ENCODE measurements around the gene VKORC1.

VKORC1 gene

DNA sequence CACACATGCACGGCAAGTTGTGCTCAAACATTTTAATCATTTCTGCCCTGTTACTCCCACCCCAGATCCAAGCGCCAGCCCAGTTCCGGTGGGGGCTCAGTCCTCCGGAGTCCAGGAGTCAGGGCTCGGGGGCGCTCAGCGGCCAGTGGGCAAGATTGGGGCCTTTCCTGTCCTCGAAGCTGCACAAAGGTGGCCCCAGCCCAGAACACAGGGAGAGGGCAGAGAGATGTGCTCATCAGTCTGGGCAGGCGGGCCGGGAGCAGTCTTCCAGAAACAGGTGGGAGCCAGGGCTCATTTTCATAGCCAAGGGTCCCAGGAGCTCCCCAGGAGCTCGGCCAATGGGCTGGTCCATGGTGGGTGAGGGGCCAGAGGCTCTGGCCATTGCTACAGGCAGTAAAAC, 36.8 kb upstream of the VKORC1 start:
- Histone ChIP-seq H2BK120ac (ENCODE audit: low read depth, low read length) (no peak overlapping the region), H3K56ac (ENCODE audit: low read length) (peak overlapping the region; percentile 5), H2BK15ac (replicated peaks; ENCODE audit: low read depth) (no peak overlapping the region), H3K18ac (ENCODE audit: low read length) (no peak overlapping the region), H4K5ac (ENCODE audit: low read length) (no peak overlapping the region), H3K4me3 (ENCODE audit: low read length) (no peak overlapping the region), H3K9ac (ENCODE audit: low read length) (peak overlapping the region; percentile 15), H3K36me3 (ENCODE audit: control insufficient read depth, insufficient read depth, low read length) (peaks cover 4% of the 10 kb centered on the region), H3K79me2 (ENCODE audit: control insufficient read depth, insufficient read depth, low read length) (peaks cover 17% of the 10 kb centered on the region), H2AK5ac (ENCODE audit: low read length) (no peak overlapping the region), H3K27me3 (ENCODE audit: insufficient read depth, low read length, poor library complexity) (no peaks in the 10 kb centered on the region), H4K8ac (ENCODE audit: low read depth, low read length) (no peak overlapping the region), H3K23ac (ENCODE audit: low read length) (no peak overlapping the region), H3K4ac (ENCODE audit: low read depth, low read length) (no peak overlapping the region), H3K4me1 (ENCODE audit: control insufficient read depth, low read depth, low read length) (peaks cover 3% of the 10 kb centered on the region), H3K27ac (ENCODE audit: low read depth, low read length) (no peak overlapping the region), H3K4me2 (ENCODE audit: low read length) (no peak overlapping the region), H2BK5ac (ENCODE audit: low read length) (no peak overlapping the region), H3K79me1 (ENCODE audit: low read length) (peaks cover 16% of the 10 kb centered on the region)
- no CpG with 5 or more reads among the region's 11 CpGs for WGBS (ENCODE audit: extremely low coverage, insufficient coverage, low lambda C conversion rate)
- DNase-seq, result no peak

GRCh38 chr16:31130899-31131298, 36.3 kb upstream of the VKORC1 start:
- H4K8ac ChIP-seq (ENCODE audit: low read depth, low read length), result no peak overlapping the region
- peaks cover 4% of the 10 kb centered on the region for H3K36me3 ChIP-seq (ENCODE audit: control insufficient read depth, insufficient read depth, low read length)
- H3K56ac ChIP-seq (ENCODE audit: low read length), result peak overlapping the region; percentile 5
- WGBS (ENCODE audit: extremely low coverage, insufficient coverage, low lambda C conversion rate), result no CpG with 5 or more reads among the region's 6 CpGs
- no peak overlapping the region for H4K5ac ChIP-seq (ENCODE audit: low read length)
- no peak overlapping the region for H3K4me2 ChIP-seq (ENCODE audit: low read length)
- H2BK120ac ChIP-seq (ENCODE audit: low read depth, low read length), result no peak overlapping the region
- H2AK5ac ChIP-seq (ENCODE audit: low read length), result no peak overlapping the region
- no peak overlapping the region for H3K18ac ChIP-seq (ENCODE audit: low read length)
- no peak overlapping the region for H3K27ac ChIP-seq (ENCODE audit: low read depth, low read length)
- H3K23ac ChIP-seq (ENCODE audit: low read length), result no peak overlapping the region
- no peak overlapping the region for H2BK5ac ChIP-seq (ENCODE audit: low read length)
- peaks cover 17% of the 10 kb centered on the region for H3K79me2 ChIP-seq (ENCODE audit: control insufficient read depth, insufficient read depth, low read length)
- peak; percentile 83 for DNase-seq
- peaks cover 2% of the 10 kb centered on the region for H3K4me1 ChIP-seq (ENCODE audit: control insufficient read depth, low read depth, low read length)
- no peak overlapping the region for H2BK15ac ChIP-seq (replicated peaks; ENCODE audit: low read depth)
- no peaks in the 10 kb centered on the region for H3K27me3 ChIP-seq (ENCODE audit: insufficient read depth, low read length, poor library complexity)
- no peak overlapping the region for H3K4ac ChIP-seq (ENCODE audit: low read depth, low read length)
- no peak overlapping the region for H3K4me3 ChIP-seq (ENCODE audit: low read length)
- peak overlapping the region; percentile 15 for H3K9ac ChIP-seq (ENCODE audit: low read length)
- peaks cover 16% of the 10 kb centered on the region for H3K79me1 ChIP-seq (ENCODE audit: low read length)

DNA sequence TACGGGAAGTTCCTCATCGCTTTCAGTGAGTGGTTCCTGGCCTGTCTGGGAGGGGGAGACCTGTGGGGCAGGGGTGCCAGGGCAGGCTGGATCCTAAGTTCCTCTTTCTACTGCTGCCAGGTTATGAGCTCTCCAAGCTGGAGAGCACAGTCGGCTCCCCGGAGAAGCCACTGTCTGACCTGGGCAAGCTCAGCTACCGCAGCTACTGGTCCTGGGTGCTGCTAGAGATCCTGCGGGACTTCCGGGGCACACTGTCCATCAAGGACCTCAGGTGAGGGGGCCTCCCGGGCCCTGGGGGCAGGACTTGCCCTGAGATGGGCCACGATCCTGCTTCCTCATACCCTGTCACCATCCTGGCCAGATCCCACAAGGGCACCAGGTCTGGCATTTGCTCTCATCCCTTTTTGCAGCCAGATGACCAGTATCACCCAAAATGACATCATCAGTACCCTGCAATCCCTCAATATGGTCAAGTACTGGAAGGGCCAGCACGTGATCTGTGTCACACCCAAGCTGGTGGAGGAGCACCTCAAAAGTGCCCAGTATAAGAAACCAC, 35.8 kb upstream of the VKORC1 start:
- no peak overlapping the region for H2BK5ac ChIP-seq (ENCODE audit: low read length)
- no peak overlapping the region for H3K4me2 ChIP-seq (ENCODE audit: low read length)
- no peak overlapping the region for H2BK15ac ChIP-seq (replicated peaks; ENCODE audit: low read depth)
- H3K79me2 ChIP-seq (ENCODE audit: control insufficient read depth, insufficient read depth, low read length), result peaks cover 17% of the 10 kb centered on the region
- no peak overlapping the region for H3K9ac ChIP-seq (ENCODE audit: low read length)
- WGBS (ENCODE audit: extremely low coverage, insufficient coverage, low lambda C conversion rate), result no CpG with 5 or more reads among the region's 10 CpGs
- no peak overlapping the region for H3K18ac ChIP-seq (ENCODE audit: low read length)
- no peak overlapping the region for H3K4me3 ChIP-seq (ENCODE audit: low read length)
- H3K27me3 ChIP-seq (ENCODE audit: insufficient read depth, low read length, poor library complexity), result no peaks in the 10 kb centered on the region
- H4K5ac ChIP-seq (ENCODE audit: low read length), result no peak overlapping the region
- no peak overlapping the region for H3K27ac ChIP-seq (ENCODE audit: low read depth, low read length)
- H3K4ac ChIP-seq (ENCODE audit: low read depth, low read length), result no peak overlapping the region
- DNase-seq, result no peak
- H3K36me3 ChIP-seq (ENCODE audit: control insufficient read depth, insufficient read depth, low read length), result peaks cover 4% of the 10 kb centered on the region
- H3K56ac ChIP-seq (ENCODE audit: low read length), result no peak overlapping the region
- no peaks in the 10 kb centered on the region for H3K4me1 ChIP-seq (ENCODE audit: control insufficient read depth, low read depth, low read length)
- H3K79me1 ChIP-seq (ENCODE audit: low read length), result peaks cover 14% of the 10 kb centered on the region
- H4K8ac ChIP-seq (ENCODE audit: low read depth, low read length), result no peak overlapping the region
- no peak overlapping the region for H2AK5ac ChIP-seq (ENCODE audit: low read length)
- no peak overlapping the region for H3K23ac ChIP-seq (ENCODE audit: low read length)
- H2BK120ac ChIP-seq (ENCODE audit: low read depth, low read length), result no peak overlapping the region

DNA sequence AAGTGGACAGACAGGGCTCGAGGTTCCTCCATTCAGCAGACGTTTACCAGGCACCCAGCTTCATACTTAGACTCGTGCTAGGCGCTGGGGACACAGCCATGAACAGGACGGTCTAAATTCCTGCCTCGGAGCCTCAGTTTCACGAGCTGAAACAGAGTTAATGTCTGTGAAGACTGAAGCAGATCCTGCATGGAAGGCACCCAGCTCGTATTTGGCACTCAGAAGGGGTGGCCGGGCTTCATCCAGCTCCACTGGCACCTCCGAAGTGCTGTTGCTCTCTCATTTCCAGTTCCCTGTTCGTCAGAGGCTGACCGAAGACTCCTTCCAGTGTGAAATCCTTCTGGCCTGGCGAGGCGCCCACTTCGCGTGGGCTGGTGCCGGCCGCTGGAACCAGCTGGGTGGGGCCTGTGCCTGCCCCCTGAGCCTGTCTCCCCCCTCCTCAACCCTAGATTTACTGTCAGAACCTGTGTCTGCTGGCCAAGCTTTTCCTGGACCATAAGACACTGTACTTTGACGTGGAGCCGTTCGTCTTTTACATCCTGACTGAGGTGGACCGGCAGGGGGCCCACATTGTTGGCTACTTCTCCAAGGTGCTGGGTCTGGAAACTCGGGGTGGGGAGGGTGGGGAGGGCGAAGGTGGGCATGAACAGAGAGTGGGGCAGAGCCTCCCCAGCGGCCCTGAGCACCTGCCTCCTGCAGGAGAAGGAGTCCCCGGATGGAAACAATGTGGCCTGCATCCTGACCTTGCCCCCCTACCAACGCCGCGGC, 35.2 kb upstream of the VKORC1 start:
- H2BK120ac ChIP-seq (ENCODE audit: low read depth, low read length), result no peak overlapping the region
- peaks cover 14% of the 10 kb centered on the region for H3K79me1 ChIP-seq (ENCODE audit: low read length)
- no peak overlapping the region for H3K4me3 ChIP-seq (ENCODE audit: low read length)
- H3K4ac ChIP-seq (ENCODE audit: low read depth, low read length), result no peak overlapping the region
- H3K23ac ChIP-seq (ENCODE audit: low read length), result no peak overlapping the region
- H3K4me1 ChIP-seq (ENCODE audit: control insufficient read depth, low read depth, low read length), result no peaks in the 10 kb centered on the region
- no peak overlapping the region for H2BK15ac ChIP-seq (replicated peaks; ENCODE audit: low read depth)
- H4K5ac ChIP-seq (ENCODE audit: low read length), result no peak overlapping the region
- no peak overlapping the region for H3K18ac ChIP-seq (ENCODE audit: low read length)
- DNase-seq, result no peak
- H3K56ac ChIP-seq (ENCODE audit: low read length), result no peak overlapping the region
- no peak overlapping the region for H4K8ac ChIP-seq (ENCODE audit: low read depth, low read length)
- H3K9ac ChIP-seq (ENCODE audit: low read length), result no peak overlapping the region
- no peak overlapping the region for H2BK5ac ChIP-seq (ENCODE audit: low read length)
- H3K4me2 ChIP-seq (ENCODE audit: low read length), result no peak overlapping the region
- peaks cover 17% of the 10 kb centered on the region for H3K79me2 ChIP-seq (ENCODE audit: control insufficient read depth, insufficient read depth, low read length)
- H3K36me3 ChIP-seq (ENCODE audit: control insufficient read depth, insufficient read depth, low read length), result peaks cover 4% of the 10 kb centered on the region
- no peak overlapping the region for H3K27ac ChIP-seq (ENCODE audit: low read depth, low read length)
- no peak overlapping the region for H2AK5ac ChIP-seq (ENCODE audit: low read length)
- H3K27me3 ChIP-seq (ENCODE audit: insufficient read depth, low read length, poor library complexity), result no peaks in the 10 kb centered on the region
- WGBS (ENCODE audit: extremely low coverage, insufficient coverage, low lambda C conversion rate), result no CpG with 5 or more reads among the region's 29 CpGs

DNA sequence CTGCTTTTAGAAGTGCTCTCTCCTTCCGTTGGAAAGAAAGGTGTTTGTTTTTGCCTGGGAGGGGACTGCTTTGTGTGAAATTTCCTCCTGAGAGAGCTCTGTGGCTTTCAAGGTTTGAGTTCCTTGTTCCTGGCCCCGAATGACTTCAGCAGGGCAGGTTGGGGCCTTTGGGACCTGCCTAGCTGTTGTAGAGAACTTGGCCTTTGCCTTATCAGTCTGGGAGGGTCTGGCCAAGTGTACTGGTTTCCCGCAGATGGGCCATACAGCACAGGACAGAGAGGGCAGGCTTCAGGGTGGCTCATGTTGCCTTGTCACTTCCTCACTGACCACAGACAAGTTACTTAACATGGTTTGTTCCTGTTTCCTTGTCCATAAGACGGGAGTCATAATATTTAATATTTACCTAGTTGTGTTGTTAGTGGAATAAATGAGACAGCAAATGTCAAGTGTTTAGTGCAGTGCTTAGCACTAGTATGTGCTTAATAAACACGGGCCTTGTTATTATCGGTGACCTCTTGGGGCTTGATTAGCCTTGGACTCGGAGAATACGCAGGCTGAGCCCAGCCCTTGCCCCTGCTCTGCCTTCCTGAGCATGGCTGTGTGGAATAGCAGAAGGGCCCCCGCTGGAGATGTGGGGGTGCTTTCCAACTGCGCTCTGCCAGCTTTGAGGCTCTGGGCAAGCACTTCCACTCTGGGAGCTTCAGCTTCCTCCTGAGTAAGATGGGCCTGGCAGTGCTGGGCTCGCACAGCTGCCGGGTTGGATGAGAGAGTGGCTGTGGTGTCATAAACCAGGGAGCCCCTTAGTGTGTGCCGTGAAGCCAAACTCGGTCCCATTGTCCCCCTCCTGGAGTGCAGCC, 34.3 kb upstream of the VKORC1 start:
- Histone ChIP-seq H4K8ac (ENCODE audit: low read depth, low read length) (no peak overlapping the region), H3K18ac (ENCODE audit: low read length) (no peak overlapping the region), H3K27me3 (ENCODE audit: insufficient read depth, low read length, poor library complexity) (no peaks in the 10 kb centered on the region), H3K27ac (ENCODE audit: low read depth, low read length) (no peak overlapping the region), H3K23ac (ENCODE audit: low read length) (no peak overlapping the region), H2BK120ac (ENCODE audit: low read depth, low read length) (no peak overlapping the region), H3K56ac (ENCODE audit: low read length) (no peak overlapping the region), H4K5ac (ENCODE audit: low read length) (no peak overlapping the region), H2BK15ac (replicated peaks; ENCODE audit: low read depth) (no peak overlapping the region), H3K4me2 (ENCODE audit: low read length) (no peak overlapping the region), H3K36me3 (ENCODE audit: control insufficient read depth, insufficient read depth, low read length) (peaks cover 4% of the 10 kb centered on the region), H3K79me1 (ENCODE audit: low read length) (peaks cover 11% of the 10 kb centered on the region), H2BK5ac (ENCODE audit: low read length) (no peak overlapping the region), H3K4me1 (ENCODE audit: control insufficient read depth, low read depth, low read length) (no peaks in the 10 kb centered on the region), H3K9ac (ENCODE audit: low read length) (no peak overlapping the region), H2AK5ac (ENCODE audit: low read length) (no peak overlapping the region), H3K4me3 (ENCODE audit: low read length) (no peak overlapping the region), H3K79me2 (ENCODE audit: control insufficient read depth, insufficient read depth, low read length) (peaks cover 10% of the 10 kb centered on the region), H3K4ac (ENCODE audit: low read depth, low read length) (no peak overlapping the region)
- WGBS (ENCODE audit: extremely low coverage, insufficient coverage, low lambda C conversion rate), result no CpG with 5 or more reads among the region's 14 CpGs
- no peak for DNase-seq

Measured in mesendoderm (in vitro differentiated cells).